Measurements from ENCODE around the gene KCNH4. TPM values are rescaled to one million over a fixed set of nuclear protein-coding genes. Genes with fewer than 3 reads are reported as not detected.

The KCNH4 gene
- total and polyA plus RNA-seq, 2 of the 13 experiments (the other 11 are each of a cell fraction or from before 2014, with no cell fraction given), result 0.01 to 0.09 TPM

DNA sequence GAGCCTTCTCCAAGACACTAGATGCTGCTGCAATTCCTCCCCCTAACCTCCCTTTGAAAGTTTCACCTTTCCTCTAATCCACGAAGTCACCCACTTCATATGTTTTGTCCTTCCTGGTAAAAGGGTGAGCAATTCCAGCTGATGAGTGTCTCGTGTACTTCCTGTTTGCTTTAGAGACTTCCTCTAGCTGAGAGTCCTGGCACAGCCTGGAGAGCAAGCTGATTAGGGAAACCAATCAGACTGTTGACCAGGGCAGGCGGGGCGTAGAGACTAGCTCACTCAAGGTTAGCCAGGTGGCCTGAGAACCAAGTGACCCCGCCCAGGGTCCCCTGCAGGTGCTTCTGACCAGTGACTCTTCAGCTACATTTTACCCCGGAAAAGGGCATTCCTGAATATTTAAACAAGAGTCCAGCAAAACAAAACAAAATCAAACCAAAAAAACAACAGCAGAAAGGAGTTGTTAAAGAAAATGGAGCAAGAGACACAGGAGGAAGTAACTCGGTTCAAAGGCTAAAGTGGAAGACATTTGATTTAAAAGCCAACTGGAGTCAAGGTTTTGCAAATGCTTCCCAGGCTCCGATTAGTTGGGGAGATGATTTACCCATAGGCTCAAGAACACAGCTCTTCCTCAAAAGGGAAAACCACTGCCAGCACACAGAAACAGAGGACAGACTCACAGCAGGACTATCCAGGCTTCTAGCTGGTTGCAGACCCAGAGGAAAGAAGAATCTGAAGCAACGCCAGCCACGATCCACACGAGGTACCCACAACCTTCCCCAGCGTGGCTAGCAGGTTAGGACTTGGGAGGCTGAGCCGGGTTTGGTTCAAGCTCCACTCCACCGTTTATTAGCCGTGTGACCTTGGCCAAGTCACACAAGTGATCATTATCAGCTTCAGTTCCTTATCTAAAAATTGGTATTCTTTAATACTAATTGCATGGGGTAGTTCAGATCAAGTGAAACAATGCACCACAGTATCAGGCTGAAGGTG is 45.0 kb downstream of the KCNH4 start (continued):
- no peak for TF ChIP-seq FLYWCH1 (CRISPR knock-in tag; IDR thresholded peaks at IDR 0.05)
- TF ChIP-seq SAFB2 (CRISPR knock-in tag; IDR thresholded peaks at IDR 0.05; ENCODE audit: borderline replicate concordance, low read depth), result no peak
- TF ChIP-seq ZNF260 (CRISPR knock-in tag; IDR thresholded peaks at IDR 0.05; ENCODE audit: borderline replicate concordance, low read depth), result no peak
- TF ChIP-seq ZNF616 (CRISPR knock-in tag; IDR thresholded peaks at IDR 0.05; ENCODE audit: low read depth), result no peak
- TF ChIP-seq ZNF562 (CRISPR knock-in tag; IDR thresholded peaks at IDR 0.05; ENCODE audit: borderline replicate concordance), result no peak
- TF ChIP-seq, protein P1, sequence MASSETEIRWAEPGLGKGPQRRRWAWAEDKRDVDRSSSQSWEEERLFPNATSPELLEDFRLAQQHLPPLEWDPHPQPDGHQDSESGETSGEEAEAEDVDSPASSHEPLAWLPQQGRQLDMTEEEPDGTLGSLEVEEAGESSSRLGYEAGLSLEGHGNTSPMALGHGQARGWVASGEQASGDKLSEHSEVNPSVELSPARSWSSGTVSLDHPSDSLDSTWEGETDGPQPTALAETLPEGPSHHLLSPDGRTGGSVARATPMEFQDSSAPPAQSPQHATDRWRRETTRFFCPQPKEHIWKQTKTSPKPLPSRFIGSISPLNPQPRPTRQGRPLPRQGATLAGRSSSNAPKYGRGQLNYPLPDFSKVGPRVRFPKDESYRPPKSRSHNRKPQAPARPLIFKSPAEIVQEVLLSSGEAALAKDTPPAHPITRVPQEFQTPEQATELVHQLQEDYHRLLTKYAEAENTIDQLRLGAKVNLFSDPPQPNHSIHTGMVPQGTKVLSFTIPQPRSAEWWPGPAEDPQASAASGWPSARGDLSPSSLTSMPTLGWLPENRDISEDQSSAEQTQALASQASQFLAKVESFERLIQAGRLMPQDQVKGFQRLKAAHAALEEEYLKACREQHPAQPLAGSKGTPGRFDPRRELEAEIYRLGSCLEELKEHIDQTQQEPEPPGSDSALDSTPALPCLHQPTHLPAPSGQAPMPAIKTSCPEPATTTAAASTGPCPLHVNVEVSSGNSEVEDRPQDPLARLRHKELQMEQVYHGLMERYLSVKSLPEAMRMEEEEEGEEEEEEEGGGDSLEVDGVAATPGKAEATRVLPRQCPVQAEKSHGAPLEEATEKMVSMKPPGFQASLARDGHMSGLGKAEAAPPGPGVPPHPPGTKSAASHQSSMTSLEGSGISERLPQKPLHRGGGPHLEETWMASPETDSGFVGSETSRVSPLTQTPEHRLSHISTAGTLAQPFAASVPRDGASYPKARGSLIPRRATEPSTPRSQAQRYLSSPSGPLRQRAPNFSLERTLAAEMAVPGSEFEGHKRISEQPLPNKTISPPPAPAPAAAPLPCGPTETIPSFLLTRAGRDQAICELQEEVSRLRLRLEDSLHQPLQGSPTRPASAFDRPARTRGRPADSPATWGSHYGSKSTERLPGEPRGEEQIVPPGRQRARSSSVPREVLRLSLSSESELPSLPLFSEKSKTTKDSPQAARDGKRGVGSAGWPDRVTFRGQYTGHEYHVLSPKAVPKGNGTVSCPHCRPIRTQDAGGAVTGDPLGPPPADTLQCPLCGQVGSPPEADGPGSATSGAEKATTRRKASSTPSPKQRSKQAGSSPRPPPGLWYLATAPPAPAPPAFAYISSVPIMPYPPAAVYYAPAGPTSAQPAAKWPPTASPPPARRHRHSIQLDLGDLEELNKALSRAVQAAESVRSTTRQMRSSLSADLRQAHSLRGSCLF (CRISPR knock-in tag; IDR thresholded peaks at IDR 0.05; ENCODE audit: borderline replicate concordance), result no peak
- TF ChIP-seq TOE1 (CRISPR knock-in tag; IDR thresholded peaks at IDR 0.05), result no peak
- TF ChIP-seq ZNF878 (CRISPR knock-in tag; IDR thresholded peaks at IDR 0.05), result peak; percentile 78; the same call in 1 of the 2 replicates
- no peak; the same call in none of the 2 replicates for TF ChIP-seq NFYB (CRISPR knock-in tag; IDR thresholded peaks at IDR 0.05)
- TF ChIP-seq, protein P2, sequence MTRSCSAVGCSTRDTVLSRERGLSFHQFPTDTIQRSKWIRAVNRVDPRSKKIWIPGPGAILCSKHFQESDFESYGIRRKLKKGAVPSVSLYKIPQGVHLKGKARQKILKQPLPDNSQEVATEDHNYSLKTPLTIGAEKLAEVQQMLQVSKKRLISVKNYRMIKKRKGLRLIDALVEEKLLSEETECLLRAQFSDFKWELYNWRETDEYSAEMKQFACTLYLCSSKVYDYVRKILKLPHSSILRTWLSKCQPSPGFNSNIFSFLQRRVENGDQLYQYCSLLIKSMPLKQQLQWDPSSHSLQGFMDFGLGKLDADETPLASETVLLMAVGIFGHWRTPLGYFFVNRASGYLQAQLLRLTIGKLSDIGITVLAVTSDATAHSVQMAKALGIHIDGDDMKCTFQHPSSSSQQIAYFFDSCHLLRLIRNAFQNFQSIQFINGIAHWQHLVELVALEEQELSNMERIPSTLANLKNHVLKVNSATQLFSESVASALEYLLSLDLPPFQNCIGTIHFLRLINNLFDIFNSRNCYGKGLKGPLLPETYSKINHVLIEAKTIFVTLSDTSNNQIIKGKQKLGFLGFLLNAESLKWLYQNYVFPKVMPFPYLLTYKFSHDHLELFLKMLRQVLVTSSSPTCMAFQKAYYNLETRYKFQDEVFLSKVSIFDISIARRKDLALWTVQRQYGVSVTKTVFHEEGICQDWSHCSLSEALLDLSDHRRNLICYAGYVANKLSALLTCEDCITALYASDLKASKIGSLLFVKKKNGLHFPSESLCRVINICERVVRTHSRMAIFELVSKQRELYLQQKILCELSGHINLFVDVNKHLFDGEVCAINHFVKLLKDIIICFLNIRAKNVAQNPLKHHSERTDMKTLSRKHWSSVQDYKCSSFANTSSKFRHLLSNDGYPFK (CRISPR knock-in tag; IDR thresholded peaks at IDR 0.05; ENCODE audit: borderline replicate concordance), result no peak
- no peak for TF ChIP-seq HDAC6 (IDR thresholded peaks at IDR 0.05; ENCODE audit: low read depth, low read length)
- no peak for TF ChIP-seq ZNF776 (CRISPR knock-in tag; IDR thresholded peaks at IDR 0.05)
- TF ChIP-seq, protein P3, sequence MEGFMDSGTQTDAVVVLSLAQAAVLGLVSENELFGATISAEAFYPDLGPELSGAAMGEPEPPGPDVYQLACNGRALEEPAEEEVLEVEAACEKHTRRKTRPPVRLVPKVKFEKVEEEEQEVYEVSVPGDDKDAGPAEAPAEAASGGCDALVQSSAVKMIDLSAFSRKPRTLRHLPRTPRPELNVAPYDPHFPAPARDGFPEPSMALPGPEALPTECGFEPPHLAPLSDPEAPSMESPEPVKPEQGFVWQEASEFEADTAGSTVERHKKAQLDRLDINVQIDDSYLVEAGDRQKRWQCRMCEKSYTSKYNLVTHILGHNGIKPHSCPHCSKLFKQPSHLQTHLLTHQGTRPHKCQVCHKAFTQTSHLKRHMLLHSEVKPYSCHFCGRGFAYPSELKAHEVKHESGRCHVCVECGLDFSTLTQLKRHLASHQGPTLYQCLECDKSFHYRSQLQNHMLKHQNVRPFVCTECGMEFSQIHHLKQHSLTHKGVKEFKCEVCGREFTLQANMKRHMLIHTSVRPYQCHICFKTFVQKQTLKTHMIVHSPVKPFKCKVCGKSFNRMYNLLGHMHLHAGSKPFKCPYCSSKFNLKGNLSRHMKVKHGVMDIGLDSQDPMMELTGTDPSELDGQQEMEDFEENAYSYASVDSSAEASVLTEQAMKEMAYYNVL (CRISPR knock-in tag; IDR thresholded peaks at IDR 0.05; ENCODE audit: borderline replicate concordance), result peak; percentile 35; the same call in 1 of the 2 replicates
- TF ChIP-seq FOSL2 (CRISPR knock-in tag; IDR thresholded peaks at IDR 0.05), result peak; percentile 77
- TF ChIP-seq ZNF563 (CRISPR knock-in tag; IDR thresholded peaks at IDR 0.05), result no peak
- TF ChIP-seq ZNF350 (CRISPR knock-in tag; IDR thresholded peaks at IDR 0.05; ENCODE audit: borderline replicate concordance, low read depth), result peak; percentile 47; the same call in 1 of the 2 replicates
- no peak for TF ChIP-seq HOXA7 (CRISPR knock-in tag; IDR thresholded peaks at IDR 0.05)
- TF ChIP-seq ZNF329 (CRISPR knock-in tag; IDR thresholded peaks at IDR 0.05; ENCODE audit: low read depth), result no peak

Data from HepG2 (cell line).